ENCODE data around the gene ALLC.

The ALLC gene

GRCh38 chr2:3677436-3677835 lies 19.4 kb downstream of the ALLC start:
- Histone ChIP-seq H3K36me3 (ENCODE audit: control insufficient read depth, insufficient read depth, low read length) (no peaks in the 10 kb centered on the region), H3K9ac (ENCODE audit: low read length) (no peak overlapping the region), H2BK120ac (ENCODE audit: low read depth, low read length) (no peak overlapping the region), H3K27ac (ENCODE audit: low read depth, low read length) (no peak overlapping the region), H3K23ac (ENCODE audit: low read length) (no peak overlapping the region), H3K18ac (ENCODE audit: low read length) (no peak overlapping the region), H3K56ac (ENCODE audit: low read length) (no peak overlapping the region), H3K27me3 (ENCODE audit: insufficient read depth, low read length, poor library complexity) (no peaks in the 10 kb centered on the region), H4K5ac (ENCODE audit: low read length) (no peak overlapping the region), H3K79me2 (ENCODE audit: control insufficient read depth, insufficient read depth, low read length) (no peaks in the 10 kb centered on the region), H3K4ac (ENCODE audit: low read depth, low read length) (no peak overlapping the region), H2BK5ac (ENCODE audit: low read length) (no peak overlapping the region), H2BK15ac (replicated peaks; ENCODE audit: low read depth) (no peak overlapping the region), H2AK5ac (ENCODE audit: low read length) (no peak overlapping the region), H3K4me2 (ENCODE audit: low read length) (no peak overlapping the region), H3K4me3 (ENCODE audit: low read length) (no peak overlapping the region), H3K4me1 (ENCODE audit: control insufficient read depth, low read depth, low read length) (no peaks in the 10 kb centered on the region), H3K79me1 (ENCODE audit: low read length) (no peaks in the 10 kb centered on the region), H4K8ac (ENCODE audit: low read depth, low read length) (no peak overlapping the region)
- no CpG with 5 or more reads among the region's 9 CpGs for WGBS (ENCODE audit: extremely low coverage, insufficient coverage, low lambda C conversion rate)
- no peak for DNase-seq

- Histone ChIP-seq H2BK5ac (ENCODE audit: low read length) (no peak overlapping the region), H4K8ac (ENCODE audit: low read depth, low read length) (no peak overlapping the region), H3K18ac (ENCODE audit: low read length) (no peak overlapping the region), H3K4me1 (ENCODE audit: control insufficient read depth, low read depth, low read length) (no peaks in the 10 kb centered on the region), H3K9ac (ENCODE audit: low read length) (no peak overlapping the region), H3K23ac (ENCODE audit: low read length) (no peak overlapping the region), H3K36me3 (ENCODE audit: control insufficient read depth, insufficient read depth, low read length) (no peaks in the 10 kb centered on the region), H2BK15ac (replicated peaks; ENCODE audit: low read depth) (no peak overlapping the region), H4K5ac (ENCODE audit: low read length) (no peak overlapping the region), H3K56ac (ENCODE audit: low read length) (no peak overlapping the region), H2BK120ac (ENCODE audit: low read depth, low read length) (no peak overlapping the region), H2AK5ac (ENCODE audit: low read length) (no peak overlapping the region), H3K27ac (ENCODE audit: low read depth, low read length) (no peak overlapping the region), H3K4me3 (ENCODE audit: low read length) (no peak overlapping the region), H3K79me1 (ENCODE audit: low read length) (no peaks in the 10 kb centered on the region), H3K79me2 (ENCODE audit: control insufficient read depth, insufficient read depth, low read length) (no peaks in the 10 kb centered on the region), H3K4me2 (ENCODE audit: low read length) (no peak overlapping the region), H3K4ac (ENCODE audit: low read depth, low read length) (no peak overlapping the region), H3K27me3 (ENCODE audit: insufficient read depth, low read length, poor library complexity) (no peaks in the 10 kb centered on the region)
- DNase-seq, result no peak
- WGBS (ENCODE audit: extremely low coverage, insufficient coverage, low lambda C conversion rate), result no CpG with 5 or more reads among the region's 9 CpGs
These were observed 20.2 kb downstream of the ALLC start for GRCh38 chr2:3678212-3678611.

GRCh38 chr2:3679180-3679579 lies 21.2 kb downstream of the ALLC start:
- H3K36me3 ChIP-seq (ENCODE audit: control insufficient read depth, insufficient read depth, low read length), result no peaks in the 10 kb centered on the region
- no peak overlapping the region for H2AK5ac ChIP-seq (ENCODE audit: low read length)
- no peaks in the 10 kb centered on the region for H3K27me3 ChIP-seq (ENCODE audit: insufficient read depth, low read length, poor library complexity)
- WGBS (ENCODE audit: extremely low coverage, insufficient coverage, low lambda C conversion rate), result no CpG with 5 or more reads among the region's 2 CpGs
- no peaks in the 10 kb centered on the region for H3K79me1 ChIP-seq (ENCODE audit: low read length)
- H3K23ac ChIP-seq (ENCODE audit: low read length), result no peak overlapping the region
- H2BK5ac ChIP-seq (ENCODE audit: low read length), result no peak overlapping the region
- no peak overlapping the region for H3K9ac ChIP-seq (ENCODE audit: low read length)
- no peak overlapping the region for H4K8ac ChIP-seq (ENCODE audit: low read depth, low read length)
- no peak overlapping the region for H3K4me3 ChIP-seq (ENCODE audit: low read length)
- no peak overlapping the region for H3K4ac ChIP-seq (ENCODE audit: low read depth, low read length)
- no peak overlapping the region for H4K5ac ChIP-seq (ENCODE audit: low read length)
- no peak for DNase-seq
- no peak overlapping the region for H2BK120ac ChIP-seq (ENCODE audit: low read depth, low read length)
- no peak overlapping the region for H3K27ac ChIP-seq (ENCODE audit: low read depth, low read length)
- H3K4me1 ChIP-seq (ENCODE audit: control insufficient read depth, low read depth, low read length), result no peaks in the 10 kb centered on the region
- no peak overlapping the region for H2BK15ac ChIP-seq (replicated peaks; ENCODE audit: low read depth)
- H3K79me2 ChIP-seq (ENCODE audit: control insufficient read depth, insufficient read depth, low read length), result no peaks in the 10 kb centered on the region
- no peak overlapping the region for H3K4me2 ChIP-seq (ENCODE audit: low read length)
- H3K18ac ChIP-seq (ENCODE audit: low read length), result no peak overlapping the region
- no peak overlapping the region for H3K56ac ChIP-seq (ENCODE audit: low read length)

- Histone ChIP-seq H3K4me3 (ENCODE audit: low read length) (no peak overlapping the region), H3K23ac (ENCODE audit: low read length) (no peak overlapping the region), H4K5ac (ENCODE audit: low read length) (no peak overlapping the region), H3K18ac (ENCODE audit: low read length) (no peak overlapping the region), H2BK120ac (ENCODE audit: low read depth, low read length) (no peak overlapping the region), H3K4ac (ENCODE audit: low read depth, low read length) (no peak overlapping the region), H2BK15ac (replicated peaks; ENCODE audit: low read depth) (no peak overlapping the region), H3K9ac (ENCODE audit: low read length) (no peak overlapping the region), H3K79me1 (ENCODE audit: low read length) (no peaks in the 10 kb centered on the region), H2BK5ac (ENCODE audit: low read length) (no peak overlapping the region), H3K4me1 (ENCODE audit: control insufficient read depth, low read depth, low read length) (no peaks in the 10 kb centered on the region), H3K4me2 (ENCODE audit: low read length) (no peak overlapping the region), H3K56ac (ENCODE audit: low read length) (no peak overlapping the region), H3K36me3 (ENCODE audit: control insufficient read depth, insufficient read depth, low read length) (no peaks in the 10 kb centered on the region), H3K27ac (ENCODE audit: low read depth, low read length) (no peak overlapping the region), H3K79me2 (ENCODE audit: control insufficient read depth, insufficient read depth, low read length) (no peaks in the 10 kb centered on the region), H3K27me3 (ENCODE audit: insufficient read depth, low read length, poor library complexity) (no peaks in the 10 kb centered on the region), H4K8ac (ENCODE audit: low read depth, low read length) (no peak overlapping the region), H2AK5ac (ENCODE audit: low read length) (no peak overlapping the region)
- no CpG with 5 or more reads among the region's 23 CpGs for WGBS (ENCODE audit: extremely low coverage, insufficient coverage, low lambda C conversion rate)
- no peak for DNase-seq
These were observed 21.8 kb downstream of the ALLC start for GRCh38 chr2:3679616-3680393.

- Histone ChIP-seq H4K5ac (ENCODE audit: low read length) (no peak overlapping the region), H3K23ac (ENCODE audit: low read length) (no peak overlapping the region), H3K18ac (ENCODE audit: low read length) (no peak overlapping the region), H3K9ac (ENCODE audit: low read length) (no peak overlapping the region), H2BK5ac (ENCODE audit: low read length) (no peak overlapping the region), H3K36me3 (ENCODE audit: control insufficient read depth, insufficient read depth, low read length) (no peaks in the 10 kb centered on the region), H2AK5ac (ENCODE audit: low read length) (no peak overlapping the region), H3K56ac (ENCODE audit: low read length) (no peak overlapping the region), H3K4me1 (ENCODE audit: control insufficient read depth, low read depth, low read length) (no peaks in the 10 kb centered on the region), H3K4ac (ENCODE audit: low read depth, low read length) (no peak overlapping the region), H3K79me1 (ENCODE audit: low read length) (no peaks in the 10 kb centered on the region), H3K27ac (ENCODE audit: low read depth, low read length) (no peak overlapping the region), H3K4me2 (ENCODE audit: low read length) (no peak overlapping the region), H3K27me3 (ENCODE audit: insufficient read depth, low read length, poor library complexity) (no peaks in the 10 kb centered on the region), H2BK120ac (ENCODE audit: low read depth, low read length) (no peak overlapping the region), H3K4me3 (ENCODE audit: low read length) (no peak overlapping the region), H2BK15ac (replicated peaks; ENCODE audit: low read depth) (no peak overlapping the region), H4K8ac (ENCODE audit: low read depth, low read length) (no peak overlapping the region), H3K79me2 (ENCODE audit: control insufficient read depth, insufficient read depth, low read length) (no peaks in the 10 kb centered on the region)
- WGBS (ENCODE audit: extremely low coverage, insufficient coverage, low lambda C conversion rate), result no CpG with 5 or more reads among the region's 18 CpGs
- DNase-seq, result no peak
These were observed 22.7 kb downstream of the ALLC start for GRCh38 chr2:3680548-3681345.
